SK-N-SH (cell line): Measurements from ENCODE around the gene USP30. TPM values are rescaled to one million over a fixed set of nuclear protein-coding genes. Genes with fewer than 3 reads are reported as not detected.

Experiments used
- CTCF ChIA-PET: fragments of 300-600, 350-600 bp; formaldehyde crosslinking; extraction: SDS; loops from one replicate; lab custom pipeline; 2021; lab: Yijun Ruan, JAX
- POLR2A ChIA-PET: fragments of 350-600 bp; sonication (Branson Sonifier 250); formaldehyde crosslinking; extraction: SDS; loops from one replicate; lab custom pipeline; 2020; ENCODE audit warnings: antibody characterized with exemption, inconsistent platforms; lab: Yijun Ruan, JAX
- DNase-seq: peaks from one replicate; pipeline ENCODE4 v3.0.0; 2012
- H2AFZ ChIP-seq: fragments of 200-600 bp; sonication (generic); 2 replicates; pipeline ENCODE4 v1.8.1; 2016; ENCODE audit warnings: antibody characterized with exemption, mild to moderate bottlenecking, low read depth
- H3F3A ChIP-seq: fragments of 200-600 bp; sonication (generic); replicated peaks from 2 replicates; pipeline ENCODE3; 2016; ENCODE audit warnings: antibody characterized with exemption, mild to moderate bottlenecking; ENCODE audit not compliant: insufficient read depth
- H3K27ac ChIP-seq, 2 experiments: fragments of 200-500 bp in 1 of 2; fragments of 200-600 bp in 1 of 2; sonication (Bioruptor generic) in 1 of 2; sonication (generic), shearing (Covaris generic) in 1 of 2; 2 replicates each; pipeline versions ENCODE4 v1.5.1 to v1.6.1; 2014 to 2016; ENCODE audit warnings: low read depth in 2 of 2, inconsistent platforms in 1 of 2, low read length in 1 of 2, mild to moderate bottlenecking in 1 of 2, mixed read lengths in 1 of 2
- H3K27me3 ChIP-seq: fragments of 200-600 bp; sonication (generic), shearing (Covaris generic); 2 replicates; pipeline ENCODE4 v1.6.1; 2016; ENCODE audit warnings: mixed run types; ENCODE audit not compliant: insufficient read depth
- H3K36me3 ChIP-seq, 2 experiments: fragments of 200-500 bp in 1 of 2; fragments of 200-600 bp in 1 of 2; sonication (Bioruptor generic) in 1 of 2; sonication (generic) in 1 of 2; replicated peaks in 1 of 2; 2 replicates each; pipeline versions ENCODE3 to v1.5.1; 2014 to 2016; ENCODE audit warnings: low read length in 1 of 2, mild to moderate bottlenecking in 1 of 2; ENCODE audit not compliant: insufficient read depth in 2 of 2, control insufficient read depth in 1 of 2
- H3K4me1 ChIP-seq, 2 experiments: fragments of 200-500 bp in 1 of 2; fragments of 200-600 bp in 1 of 2; sonication (Bioruptor generic) in 1 of 2; sonication (generic), shearing (Covaris generic) in 1 of 2; 2 replicates each; pipeline versions ENCODE4 v1.5.1 to v1.6.1; 2014 to 2016; ENCODE audit warnings: low read depth in 1 of 2, low read length in 1 of 2, mixed run types in 1 of 2; ENCODE audit not compliant: insufficient read depth in 2 of 2, control insufficient read depth in 1 of 2
- H3K4me2 ChIP-seq: fragments of 200-600 bp; sonication (generic), shearing (Covaris generic); 2 replicates; pipeline ENCODE4 v1.6.1; 2017; ENCODE audit warnings: mixed run types
- H3K4me3 ChIP-seq, 2 experiments: fragments of 200-500 bp in 1 of 2; fragments of 200-600 bp in 1 of 2; sonication (Bioruptor generic) in 1 of 2; sonication (generic), shearing (Covaris generic) in 1 of 2; 2 replicates each; pipeline versions ENCODE4 v1.5.1 to v1.8.1; 2014 to 2016; ENCODE audit warnings: low read depth in 2 of 2, inconsistent platforms in 1 of 2, low read length in 1 of 2, mild to moderate bottlenecking in 1 of 2, mixed read lengths in 1 of 2, moderate library complexity in 1 of 2
- H3K79me2 ChIP-seq: fragments of 200-600 bp; sonication (generic); 2 replicates; pipeline ENCODE4 v1.8.1; 2017; ENCODE audit warnings: mild to moderate bottlenecking; ENCODE audit not compliant: insufficient read depth
- H3K9ac ChIP-seq: fragments of 200-600 bp; sonication (generic); 2 replicates; pipeline ENCODE4 v1.6.1; 2017; ENCODE audit warnings: mixed run types
- H3K9me2 ChIP-seq: fragments of 200-600 bp; sonication (generic); 2 replicates; pipeline ENCODE4 v1.6.1; 2017; ENCODE audit warnings: mixed run types
- H3K9me3 ChIP-seq: fragments of 200-600 bp; sonication (generic); 2 replicates; pipeline ENCODE4 v1.6.1; 2017; ENCODE audit warnings: mixed run types, mild to moderate bottlenecking, moderate library complexity
- H4K20me1 ChIP-seq: fragments of 200-600 bp; sonication (generic); 2 replicates; pipeline ENCODE4 v1.6.1; 2017; ENCODE audit warnings: mild to moderate bottlenecking, mixed run types; ENCODE audit not compliant: insufficient read depth
- CHD2 ChIP-seq: fragments of 150-350 bp; IDR thresholded peaks from 2 replicates; pipeline ENCODE4 v1.6.1; 2018; ENCODE audit warnings: low read length; ENCODE audit not compliant: partially characterized antibody
- CTCF ChIP-seq: fragments of 200-600 bp; sonication (generic); IDR thresholded peaks from 2 replicates; pipeline ENCODE4 v1.6.1; 2017; ENCODE audit warnings: antibody characterized with exemption, mild to moderate bottlenecking, moderate library complexity
- ELF1 ChIP-seq: IDR thresholded peaks from 2 replicates; pipeline ENCODE4 v1.4.0; 2012
- EP300 ChIP-seq, 2 experiments: IDR thresholded peaks; 2 replicates each; pipeline versions ENCODE4 v1.4.0 to v1.6.1; 2012; ENCODE audit warnings: borderline replicate concordance in 1 of 2, low read depth in 1 of 2, low read length in 1 of 2
- FOXJ3 ChIP-seq: sonication (generic); formaldehyde crosslinking; IDR thresholded peaks from 2 replicates; pipeline ENCODE4 v1.5.1; 2020; ENCODE audit warnings: mild to moderate bottlenecking, missing genetic modification reagents
- FOXM1 ChIP-seq: IDR thresholded peaks from 2 replicates; pipeline ENCODE4 v1.4.0; 2012; ENCODE audit warnings: low read depth, mild to moderate bottlenecking
- JUND ChIP-seq: IDR thresholded peaks from 2 replicates; pipeline ENCODE4 v1.4.0; 2012
- MEF2A ChIP-seq: IDR thresholded peaks from 2 replicates; pipeline ENCODE4 v1.4.0; 2012; ENCODE audit warnings: low read depth, borderline replicate concordance
- NFIC ChIP-seq: IDR thresholded peaks from 2 replicates; pipeline ENCODE4 v1.4.0; 2012; ENCODE audit warnings: borderline replicate concordance
- POLR2AphosphoS5 ChIP-seq: IDR thresholded peaks from 2 replicates; pipeline ENCODE4 v1.6.1; 2012; ENCODE audit warnings: low read depth, low read length
- RXRA ChIP-seq: IDR thresholded peaks from 2 replicates; pipeline ENCODE4 v1.4.0; 2012; ENCODE audit warnings: low read depth, mild to moderate bottlenecking, borderline replicate concordance
- TAF1 ChIP-seq: IDR thresholded peaks from 2 replicates; pipeline ENCODE4 v1.6.1; 2012; ENCODE audit warnings: low read depth, mild to moderate bottlenecking, low read length, moderate library complexity, borderline replicate concordance
- YY1 ChIP-seq: IDR thresholded peaks from 2 replicates; pipeline ENCODE4 v1.4.0; 2012; ENCODE audit warnings: low read depth, mild to moderate bottlenecking
- WGBS: methylation state at CpG from one replicate; pipeline ENCODE4 v1.1.6; 2017; ENCODE audit warnings: low lambda C conversion rate; 5-methylcytosine and 5-hydroxymethylcytosine counted together
- polyA plus RNA-seq, 3 experiments: library from polyadenylated mRNA; depleted of rRNA; stranded (reverse); fragments of >200 nt; gene quantifications; 2 replicates each; pipeline ENCODE4 v1.2.3, GENCODE V29; 2012

The USP30 gene
- polyA plus RNA-seq, 1 of the 3 experiments (the other 2 are of a cell fraction): 10.9 TPM

DNA sequence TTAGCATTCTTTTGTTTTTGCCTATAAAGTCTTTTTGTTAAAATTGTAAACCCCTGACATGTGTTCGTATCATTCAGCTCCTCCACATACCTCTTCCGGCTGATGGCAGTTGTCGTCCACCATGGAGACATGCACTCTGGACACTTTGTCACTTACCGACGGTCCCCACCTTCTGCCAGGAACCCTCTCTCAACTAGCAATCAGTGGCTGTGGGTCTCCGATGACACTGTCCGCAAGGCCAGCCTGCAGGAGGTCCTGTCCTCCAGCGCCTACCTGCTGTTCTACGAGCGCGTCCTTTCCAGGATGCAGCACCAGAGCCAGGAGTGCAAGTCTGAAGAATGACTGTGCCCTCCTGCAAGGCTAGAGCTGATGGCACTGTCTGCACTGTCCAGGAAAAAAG lies 33.2 kb downstream of the USP30 start:
- no peak overlapping the region for H3K9ac ChIP-seq
- peaks cover 39 to 74% of the 10 kb centered on the region in 2 experiments for H3K36me3 ChIP-seq
- no peak overlapping the region for H3K4me2 ChIP-seq
- H3K4me1 ChIP-seq: no peaks in the 10 kb centered on the region
- H3F3A ChIP-seq: peaks cover 4% of the 10 kb centered on the region
- no peaks in the 10 kb centered on the region for H3K27me3 ChIP-seq
- H4K20me1 ChIP-seq: no peaks in the 10 kb centered on the region
- 96% methylated on average over 7 of the region's 11 CpGs for WGBS
- TF ChIP-seq TAF1: no peak
- TF ChIP-seq EP300 (IDR thresholded peaks at IDR 0.05; ENCODE audit: borderline replicate concordance in 1 of 2, low read depth in 1 of 2, low read length in 1 of 2): no peak
- no peak for TF ChIP-seq RXRA
- no peak for TF ChIP-seq FOXJ3
- TF ChIP-seq FOXM1: no peak
- TF ChIP-seq JUND: no peak
- no peak for TF ChIP-seq ELF1
- no peak for TF ChIP-seq CHD2
- no peak for TF ChIP-seq NFIC
- TF ChIP-seq MEF2A: no peak
- no peaks in the 10 kb centered on the region for H3K9me3 ChIP-seq
- no peak overlapping the region for H3K4me3 ChIP-seq
- no peak overlapping the region for H3K27ac ChIP-seq
- ChIA-PET POLR2A (no interaction called here), CTCF (interaction anchor here (4.3 kb wide), 1 partner anchor 8 kb away, joined by 20 read pairs; the partner anchor contains the start of gene ALKBH2)
- H3K9me2 ChIP-seq: no peaks in the 10 kb centered on the region
- H3K79me2 ChIP-seq: no peaks in the 10 kb centered on the region; the same call in 1 of the 2 replicates
- no peak for DNase-seq
- no peak overlapping the region for H2AFZ ChIP-seq

DNA sequence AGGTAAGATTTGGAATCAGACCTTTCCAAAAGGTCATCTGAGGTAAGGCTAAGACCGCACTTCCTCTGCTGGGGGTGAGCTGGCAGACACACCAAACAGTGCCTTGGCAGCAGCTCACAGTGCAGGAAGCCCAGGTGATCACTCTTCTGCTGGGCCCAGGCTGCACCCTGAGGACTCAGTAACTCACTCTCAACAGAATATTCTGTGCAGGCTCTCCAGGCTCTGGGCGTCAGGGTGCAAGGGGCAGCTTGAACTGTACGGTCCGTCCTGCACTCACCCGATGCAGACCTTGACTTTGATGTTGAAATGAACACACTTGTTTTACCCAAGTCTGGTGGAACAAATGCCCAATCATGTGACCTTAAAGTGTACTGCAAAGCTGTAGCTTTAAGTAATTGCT lies 34.9 kb downstream of the USP30 start:
- WGBS: 70% methylated on average over 2 of the region's 5 CpGs
- DNase-seq: no peak

More for the DNA sequence above, 34.9 kb downstream of the USP30 start:
- Histone ChIP-seq H3K27ac (no peak overlapping the region), H3K9me3 (no peaks in the 10 kb centered on the region), H3K9me2 (no peaks in the 10 kb centered on the region), H3F3A (peaks cover 4% of the 10 kb centered on the region), H2AFZ (no peak overlapping the region), H4K20me1 (no peaks in the 10 kb centered on the region), H3K79me2 (peaks cover 14% of the 10 kb centered on the region), H3K36me3 (peaks cover 33 to 58% of the 10 kb centered on the region in 2 experiments), H3K9ac (no peak overlapping the region), H3K4me3 (no peak overlapping the region), H3K27me3 (no peaks in the 10 kb centered on the region), H3K4me2 (no peak overlapping the region), H3K4me1 (peaks cover 0 to 9% of the 10 kb centered on the region in 2 experiments; a peak in 1 of 4 replicates)
- TF ChIP-seq YY1: no peak
- no peak for TF ChIP-seq NFIC
- no peak for TF ChIP-seq CTCF
- TF ChIP-seq POLR2AphosphoS5: no peak
- POLR2A ChIA-PET: no interaction called here
- CTCF ChIA-PET: interaction anchor here (0.5 to 1.9 kb wide), 8 partner anchors 10 to 469 kb away, joined by 3 to 5 read pairs (median 3); no protein-coding TSS in a partner anchor
